Measurements from ENCODE around the gene DAB2IP.

DNA sequence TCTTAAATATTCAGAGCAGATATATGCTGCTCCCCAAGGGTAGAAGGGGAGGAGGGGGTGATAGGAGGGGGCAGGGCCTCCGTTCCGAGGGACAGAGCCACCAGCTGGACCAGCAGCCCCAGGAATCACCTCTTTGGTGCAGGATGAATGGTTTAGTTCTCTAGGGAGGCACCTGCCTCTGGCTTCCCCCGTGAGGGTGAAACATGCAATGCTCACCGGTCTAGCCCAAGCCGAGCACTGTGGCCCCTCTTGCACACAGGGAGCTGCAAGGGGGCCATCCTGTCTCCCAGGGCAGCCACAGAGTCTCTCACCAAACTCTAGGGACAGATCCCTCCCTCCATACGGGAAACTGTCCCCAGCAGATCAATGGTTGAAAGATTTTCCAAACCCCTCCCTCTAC lies 163.7 kb downstream of the DAB2IP start:
- TF ChIP-seq, protein P1, sequence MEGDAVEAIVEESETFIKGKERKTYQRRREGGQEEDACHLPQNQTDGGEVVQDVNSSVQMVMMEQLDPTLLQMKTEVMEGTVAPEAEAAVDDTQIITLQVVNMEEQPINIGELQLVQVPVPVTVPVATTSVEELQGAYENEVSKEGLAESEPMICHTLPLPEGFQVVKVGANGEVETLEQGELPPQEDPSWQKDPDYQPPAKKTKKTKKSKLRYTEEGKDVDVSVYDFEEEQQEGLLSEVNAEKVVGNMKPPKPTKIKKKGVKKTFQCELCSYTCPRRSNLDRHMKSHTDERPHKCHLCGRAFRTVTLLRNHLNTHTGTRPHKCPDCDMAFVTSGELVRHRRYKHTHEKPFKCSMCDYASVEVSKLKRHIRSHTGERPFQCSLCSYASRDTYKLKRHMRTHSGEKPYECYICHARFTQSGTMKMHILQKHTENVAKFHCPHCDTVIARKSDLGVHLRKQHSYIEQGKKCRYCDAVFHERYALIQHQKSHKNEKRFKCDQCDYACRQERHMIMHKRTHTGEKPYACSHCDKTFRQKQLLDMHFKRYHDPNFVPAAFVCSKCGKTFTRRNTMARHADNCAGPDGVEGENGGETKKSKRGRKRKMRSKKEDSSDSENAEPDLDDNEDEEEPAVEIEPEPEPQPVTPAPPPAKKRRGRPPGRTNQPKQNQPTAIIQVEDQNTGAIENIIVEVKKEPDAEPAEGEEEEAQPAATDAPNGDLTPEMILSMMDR (IDR thresholded peaks at IDR 0.05), result no peak
- TF ChIP-seq POLR2AphosphoS5 (IDR thresholded peaks at IDR 0.05), result no peak

Measured in stomach (tissue), 4 donors.